K562 (cell line): ENCODE data around the gene SMARCC1. TPM values are rescaled to one million over a fixed set of nuclear protein-coding genes. Genes with fewer than 3 reads are reported as not detected.

Experiments
- BMI1 ChIP-seq: fragments of 150-350 bp; IDR thresholded peaks from 2 replicates; pipeline ENCODE4 v1.6.1; 2014; ENCODE audit warnings: low read length
- C11orf30 ChIP-seq: fragments of 450-650 bp; IDR thresholded peaks from 2 replicates; pipeline ENCODE4 v1.6.1; 2016; ENCODE audit warnings: low read depth, mild to moderate bottlenecking
- GTF2F1 ChIP-seq: IDR thresholded peaks from 2 replicates; pipeline ENCODE4 v1.6.1; 2011; ENCODE audit warnings: low read depth, low read length, improper control_type of control experiment
- HNRNPL ChIP-seq: fragments of 200-400 bp; formaldehyde crosslinking; IDR thresholded peaks from 2 replicates; pipeline ENCODE4 v1.6.1; 2017; ENCODE audit warnings: low read depth, mild to moderate bottlenecking, low read length
- MECOM ChIP-seq: fragments of 250-450 bp; sonication (Bioruptor Pico); IDR thresholded peaks from 2 replicates; pipeline ENCODE4 v1.8.0; 2022; ENCODE audit warnings: inconsistent platforms
- MXI1 ChIP-seq: IDR thresholded peaks from 2 replicates; pipeline ENCODE4 v1.6.1; 2011; ENCODE audit warnings: low read depth, mild to moderate bottlenecking, improper control_type of control experiment, low read length
- NUFIP1 ChIP-seq: fragments of 450-650 bp; IDR thresholded peaks from 2 replicates; pipeline ENCODE4 v1.6.1; 2018; ENCODE audit not compliant: partially characterized antibody
- PHF20 ChIP-seq: fragments of 450-650 bp; IDR thresholded peaks from 2 replicates; pipeline ENCODE4 v1.6.1; 2018; ENCODE audit not compliant: partially characterized antibody
- SAP30 ChIP-seq: fragments of 200-600 bp; sonication (generic); IDR thresholded peaks from 2 replicates; pipeline ENCODE4 v1.6.1; 2012; ENCODE audit warnings: borderline replicate concordance, low read depth, mild to moderate bottlenecking, moderate library complexity, low read length, control low read depth, inconsistent platforms; ENCODE audit not compliant: insufficient read depth, poor library complexity, severe bottlenecking
- SIRT6 ChIP-seq: IDR thresholded peaks from one replicate; pipeline ENCODE4 v1.6.1; 2012; ENCODE audit warnings: low read depth, mild to moderate bottlenecking, control low read depth, inconsistent platforms, low read length, moderate library complexity
- SRF ChIP-seq, 2 experiments: fragments of 250-450, 450-650 bp in 1 of 2; sonication (Bioruptor Pico) in 1 of 2; sonication (generic) in 1 of 2; formaldehyde crosslinking; IDR thresholded peaks; 2 replicates each; pipeline versions ENCODE4 v1.5.0 to v1.5.1; 2020 to 2022; ENCODE audit warnings: mild to moderate bottlenecking in 1 of 2, missing genetic modification reagents in 1 of 2
- TARDBP ChIP-seq: fragments of 450-650 bp; IDR thresholded peaks from 2 replicates; pipeline ENCODE4 v1.6.1; 2016
- ZNF124 ChIP-seq: sonication (generic); formaldehyde crosslinking; IDR thresholded peaks from 2 replicates; pipeline ENCODE4 v1.8.1; 2022; ENCODE audit warnings: missing genetic modification reagents
- ZNF165 ChIP-seq: fragments of 250-450 bp; sonication (Bioruptor Pico); IDR thresholded peaks from 2 replicates; pipeline ENCODE4 v1.4.0; 2020; ENCODE audit warnings: borderline replicate concordance
- ZNF24 ChIP-seq: fragments of 450-650 bp; IDR thresholded peaks from 2 replicates; pipeline ENCODE4 v1.6.1; 2016
- ZNF282 ChIP-seq: sonication (generic); formaldehyde crosslinking; IDR thresholded peaks from 2 replicates; pipeline ENCODE4 v1.8.1; 2023; ENCODE audit warnings: missing genetic modification reagents
- ZNF57 ChIP-seq: fragments of 450-650 bp; formaldehyde crosslinking; IDR thresholded peaks from 2 replicates; pipeline ENCODE4 v1.4.0; 2020; ENCODE audit warnings: mild to moderate bottlenecking, moderate library complexity
- ZNF668 ChIP-seq: fragments of 250-450 bp; sonication (Bioruptor Pico); IDR thresholded peaks from 2 replicates; pipeline ENCODE4 v1.8.0; 2022; ENCODE audit warnings: mild to moderate bottlenecking, inconsistent platforms
- ZNF778 ChIP-seq: fragments of 450-650 bp; formaldehyde crosslinking; IDR thresholded peaks from 2 replicates; pipeline ENCODE4 v1.4.0; 2020; ENCODE audit warnings: mild to moderate bottlenecking, moderate library complexity
- ZZZ3 ChIP-seq: fragments of 450-650 bp; IDR thresholded peaks from 2 replicates; pipeline ENCODE4 v1.6.1; 2016; ENCODE audit warnings: antibody characterized with exemption, mild to moderate bottlenecking, moderate library complexity
- polyA plus RNA-seq, 8 experiments: library from polyadenylated mRNA; depleted of rRNA in 4 of 8; stranded (reverse) in 5 of 8; unstranded in 3 of 8; fragments of >200 nt; fragmentation: Nextera tagmentation in 2 of 8; fragmentation: Illumina TruSeq in 1 of 8; extraction: Ambion mirVana in 2 of 8; extraction: Trizol in 1 of 8; gene quantifications; 2 replicates each; pipeline versions ENCODE4 v1.2.1 to v1.2.3, GENCODE V29; 2011 to 2014; ENCODE audit warnings: inconsistent platforms in 1 of 8, missing spikeins in 1 of 8
- total RNA-seq, 7 experiments: library from RNA; depleted of rRNA in 6 of 7; stranded (reverse); fragments of >200 nt in 6 of 7; fragmentation: Illumina TruSeq in 2 of 7; extraction: Trizol in 2 of 7; gene quantifications; 2 replicates each; pipeline versions ENCODE4 v1.2.1 to v1.2.3, GENCODE V29; 2011 to 2021; ENCODE audit warnings: low replicate concordance in 1 of 7
- TF ChIP-seq, protein P1 (sequence below): sonication (generic); formaldehyde crosslinking; IDR thresholded peaks from 2 replicates; pipeline ENCODE4 v1.9.0; 2022; ENCODE audit warnings: mild to moderate bottlenecking, missing genetic modification reagents
- TF ChIP-seq, protein P2 (sequence below): sonication (generic); formaldehyde crosslinking; IDR thresholded peaks from 2 replicates; pipeline ENCODE4 v1.8.0; 2022; ENCODE audit warnings: mild to moderate bottlenecking, missing genetic modification reagents, borderline replicate concordance
- TF ChIP-seq, protein P3 (sequence below): sonication (generic); formaldehyde crosslinking; IDR thresholded peaks from 2 replicates; pipeline ENCODE4 v1.8.0; 2022; ENCODE audit warnings: mild to moderate bottlenecking, low read depth, missing genetic modification reagents
- TF ChIP-seq, protein P4 (sequence below): fragments of 250-450 bp; sonication (Bioruptor Pico); IDR thresholded peaks from 2 replicates; pipeline ENCODE4 v1.8.0; 2021; ENCODE audit warnings: borderline replicate concordance, mild to moderate bottlenecking, moderate library complexity; ENCODE audit not compliant: poor library complexity, severe bottlenecking
- TF ChIP-seq, protein P5 (sequence below): fragments of 250-450 bp; sonication (Bioruptor Pico); IDR thresholded peaks from 2 replicates; pipeline ENCODE4 v1.5.0; 2021

The SMARCC1 gene
- total and polyA plus RNA-seq, 9 of the 15 experiments (the other 6 are each of a cell fraction or from before 2014, with no cell fraction given): 20.7 to 199 (median 66.0) TPM

DNA sequence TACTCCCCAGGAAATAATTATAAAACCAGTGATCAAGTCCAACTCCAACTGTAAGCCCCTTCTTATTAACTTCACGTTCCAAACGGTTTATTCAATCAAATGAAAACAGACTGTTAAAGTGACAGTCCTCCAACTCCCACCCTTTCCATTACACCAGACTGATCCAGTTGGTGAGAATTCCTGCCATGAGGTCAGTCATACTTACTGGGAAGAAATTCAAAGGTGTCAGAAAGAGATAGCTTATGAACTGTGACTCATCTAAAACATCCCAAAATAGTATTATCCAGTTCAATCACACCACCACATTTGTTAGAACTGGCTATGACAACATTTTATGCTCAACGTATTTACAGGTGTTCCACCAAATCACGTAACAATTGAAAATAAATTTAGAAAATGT, 19.5 kb downstream of the SMARCC1 start (continued):
- TF ChIP-seq SRF (CRISPR knock-in tag; IDR thresholded peaks at IDR 0.05) (no peak), MXI1 (no peak), GTF2F1 (no peak), SIRT6 (no peak), PHF20 (no peak), ZNF778 (CRISPR knock-in tag) (no peak), MECOM (peak; percentile 14; the same call in 1 of the 2 replicates), ZNF165 (CRISPR knock-in tag) (no peak), ZNF24 (no peak), HNRNPL (no peak), ZNF124 (CRISPR knock-in tag) (no peak), ZNF282 (CRISPR knock-in tag) (no peak), SAP30 (no peak), ZNF57 (CRISPR knock-in tag) (no peak), BMI1 (no peak), ZNF668 (CRISPR knock-in tag) (no peak), NUFIP1 (no peak), ZZZ3 (no peak), C11orf30 (peak; percentile 85), TARDBP (no peak)
- TF ChIP-seq, protein P1, sequence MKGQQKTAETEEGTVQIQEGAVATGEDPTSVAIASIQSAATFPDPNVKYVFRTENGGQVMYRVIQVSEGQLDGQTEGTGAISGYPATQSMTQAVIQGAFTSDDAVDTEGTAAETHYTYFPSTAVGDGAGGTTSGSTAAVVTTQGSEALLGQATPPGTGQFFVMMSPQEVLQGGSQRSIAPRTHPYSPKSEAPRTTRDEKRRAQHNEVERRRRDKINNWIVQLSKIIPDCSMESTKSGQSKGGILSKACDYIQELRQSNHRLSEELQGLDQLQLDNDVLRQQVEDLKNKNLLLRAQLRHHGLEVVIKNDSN (CRISPR knock-in tag): no peak
- TF ChIP-seq, protein P2, sequence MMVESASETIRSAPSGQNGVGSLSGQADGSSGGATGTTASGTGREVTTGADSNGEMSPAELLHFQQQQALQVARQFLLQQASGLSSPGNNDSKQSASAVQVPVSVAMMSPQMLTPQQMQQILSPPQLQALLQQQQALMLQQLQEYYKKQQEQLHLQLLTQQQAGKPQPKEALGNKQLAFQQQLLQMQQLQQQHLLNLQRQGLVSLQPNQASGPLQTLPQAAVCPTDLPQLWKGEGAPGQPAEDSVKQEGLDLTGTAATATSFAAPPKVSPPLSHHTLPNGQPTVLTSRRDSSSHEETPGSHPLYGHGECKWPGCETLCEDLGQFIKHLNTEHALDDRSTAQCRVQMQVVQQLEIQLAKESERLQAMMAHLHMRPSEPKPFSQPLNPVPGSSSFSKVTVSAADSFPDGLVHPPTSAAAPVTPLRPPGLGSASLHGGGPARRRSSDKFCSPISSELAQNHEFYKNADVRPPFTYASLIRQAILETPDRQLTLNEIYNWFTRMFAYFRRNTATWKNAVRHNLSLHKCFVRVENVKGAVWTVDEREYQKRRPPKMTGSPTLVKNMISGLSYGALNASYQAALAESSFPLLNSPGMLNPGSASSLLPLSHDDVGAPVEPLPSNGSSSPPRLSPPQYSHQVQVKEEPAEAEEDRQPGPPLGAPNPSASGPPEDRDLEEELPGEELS (CRISPR knock-in tag): no peak
- TF ChIP-seq, protein P3, sequence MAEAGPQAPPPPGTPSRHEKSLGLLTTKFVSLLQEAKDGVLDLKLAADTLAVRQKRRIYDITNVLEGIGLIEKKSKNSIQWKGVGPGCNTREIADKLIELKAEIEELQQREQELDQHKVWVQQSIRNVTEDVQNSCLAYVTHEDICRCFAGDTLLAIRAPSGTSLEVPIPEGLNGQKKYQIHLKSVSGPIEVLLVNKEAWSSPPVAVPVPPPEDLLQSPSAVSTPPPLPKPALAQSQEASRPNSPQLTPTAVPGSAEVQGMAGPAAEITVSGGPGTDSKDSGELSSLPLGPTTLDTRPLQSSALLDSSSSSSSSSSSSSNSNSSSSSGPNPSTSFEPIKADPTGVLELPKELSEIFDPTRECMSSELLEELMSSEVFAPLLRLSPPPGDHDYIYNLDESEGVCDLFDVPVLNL (CRISPR knock-in tag): no peak
- TF ChIP-seq, protein P4, sequence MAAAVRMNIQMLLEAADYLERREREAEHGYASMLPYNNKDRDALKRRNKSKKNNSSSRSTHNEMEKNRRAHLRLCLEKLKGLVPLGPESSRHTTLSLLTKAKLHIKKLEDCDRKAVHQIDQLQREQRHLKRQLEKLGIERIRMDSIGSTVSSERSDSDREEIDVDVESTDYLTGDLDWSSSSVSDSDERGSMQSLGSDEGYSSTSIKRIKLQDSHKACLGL: no peak
- TF ChIP-seq, protein P5, sequence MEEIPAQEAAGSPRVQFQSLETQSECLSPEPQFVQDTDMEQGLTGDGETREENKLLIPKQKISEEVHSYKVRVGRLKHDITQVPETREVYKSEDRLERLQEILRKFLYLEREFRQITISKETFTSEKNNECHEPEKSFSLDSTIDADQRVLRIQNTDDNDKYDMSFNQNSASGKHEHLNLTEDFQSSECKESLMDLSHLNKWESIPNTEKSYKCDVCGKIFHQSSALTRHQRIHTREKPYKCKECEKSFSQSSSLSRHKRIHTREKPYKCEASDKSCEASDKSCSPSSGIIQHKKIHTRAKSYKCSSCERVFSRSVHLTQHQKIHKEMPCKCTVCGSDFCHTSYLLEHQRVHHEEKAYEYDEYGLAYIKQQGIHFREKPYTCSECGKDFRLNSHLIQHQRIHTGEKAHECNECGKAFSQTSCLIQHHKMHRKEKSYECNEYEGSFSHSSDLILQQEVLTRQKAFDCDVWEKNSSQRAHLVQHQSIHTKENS: no peak
